ENCODE data around the gene ARRDC2. TPM values are rescaled to one million over a fixed set of nuclear protein-coding genes. Genes with fewer than 3 reads are reported as not detected.
"Not testable (repeated sequence)": the region's sequence is repeated elsewhere in the genome, so short reads cannot be mapped to it uniquely, and the experiment has no call there.

The ARRDC2 gene
- total RNA-seq, 4 donors from 2014 or later = 31.9 to 64.6 (median 47.5) TPM

DNA sequence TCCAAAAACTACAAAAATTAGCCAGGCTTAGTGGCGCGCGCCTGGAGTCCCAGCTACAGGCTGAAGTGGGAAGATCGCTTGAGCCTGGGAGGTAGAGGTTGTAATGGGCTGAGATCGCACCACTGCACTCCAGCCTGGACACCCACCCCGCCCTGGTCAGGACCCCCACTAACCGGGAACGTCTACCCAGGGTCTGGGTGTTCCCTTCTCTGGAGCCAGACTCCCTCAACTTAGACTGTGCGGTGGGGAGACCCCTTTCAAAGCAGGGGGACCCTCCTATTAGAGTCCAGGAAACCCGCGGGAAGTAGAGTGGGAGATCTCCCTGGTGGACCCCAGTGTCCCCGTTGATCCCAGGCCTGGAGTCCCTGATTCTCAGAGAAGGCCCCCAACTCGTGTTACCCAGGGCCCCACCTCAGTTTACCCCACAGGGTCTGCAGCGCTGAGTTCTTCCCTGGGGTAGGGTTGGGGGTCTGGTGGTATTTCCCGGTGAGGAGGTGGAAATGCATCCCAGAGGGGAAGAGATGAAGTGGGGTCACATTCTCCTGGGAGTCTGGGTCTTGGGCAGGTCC, 6.1 kb upstream of the ARRDC2 start:
- WGBS, 2 donors (ENCODE audit: low coverage in 1 of 2) = 0 to 47% methylated on average over 3 to 4 of the region's 15 CpGs
- no peaks in the 10 kb centered on the region for H3K9me3 ChIP-seq

DNA sequence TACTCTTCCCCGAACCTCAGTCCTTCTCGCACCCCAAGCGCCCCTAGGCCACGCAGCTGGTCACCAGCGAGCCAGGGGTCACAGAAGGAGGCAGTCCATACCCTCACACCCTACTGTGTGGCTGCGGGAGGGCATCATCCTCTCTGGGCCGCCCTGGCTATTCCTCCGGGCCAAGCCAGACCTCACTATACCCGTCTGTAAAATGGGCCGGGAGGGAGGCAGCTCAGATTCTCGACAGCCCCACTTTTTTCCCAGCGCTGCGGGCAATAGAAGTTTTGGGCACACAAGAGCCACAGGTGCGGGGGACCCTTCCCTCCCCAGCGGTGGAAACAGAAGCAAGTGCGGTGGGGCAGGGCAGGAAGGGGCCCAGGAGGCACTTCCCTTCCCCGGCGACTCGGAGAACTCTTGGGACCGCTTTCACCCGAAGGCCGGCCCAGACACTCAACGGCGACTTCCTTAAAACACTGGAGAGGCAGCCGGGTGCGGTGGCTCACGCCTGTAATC, 5.6 kb upstream of the ARRDC2 start:
- no peak for ATAC-seq
- peaks cover 0 to 40% (median 8%) of the 10 kb centered on the region in 3 donors for H3K4me1 ChIP-seq
- peak overlapping the region in 3 of 4 donors; percentile 86 to 93 (median 89) for H3K27ac ChIP-seq
- peak overlapping the region in 1 of 2 donors; percentile 83 for H3K4me3 ChIP-seq
- TF ChIP-seq, protein P1, sequence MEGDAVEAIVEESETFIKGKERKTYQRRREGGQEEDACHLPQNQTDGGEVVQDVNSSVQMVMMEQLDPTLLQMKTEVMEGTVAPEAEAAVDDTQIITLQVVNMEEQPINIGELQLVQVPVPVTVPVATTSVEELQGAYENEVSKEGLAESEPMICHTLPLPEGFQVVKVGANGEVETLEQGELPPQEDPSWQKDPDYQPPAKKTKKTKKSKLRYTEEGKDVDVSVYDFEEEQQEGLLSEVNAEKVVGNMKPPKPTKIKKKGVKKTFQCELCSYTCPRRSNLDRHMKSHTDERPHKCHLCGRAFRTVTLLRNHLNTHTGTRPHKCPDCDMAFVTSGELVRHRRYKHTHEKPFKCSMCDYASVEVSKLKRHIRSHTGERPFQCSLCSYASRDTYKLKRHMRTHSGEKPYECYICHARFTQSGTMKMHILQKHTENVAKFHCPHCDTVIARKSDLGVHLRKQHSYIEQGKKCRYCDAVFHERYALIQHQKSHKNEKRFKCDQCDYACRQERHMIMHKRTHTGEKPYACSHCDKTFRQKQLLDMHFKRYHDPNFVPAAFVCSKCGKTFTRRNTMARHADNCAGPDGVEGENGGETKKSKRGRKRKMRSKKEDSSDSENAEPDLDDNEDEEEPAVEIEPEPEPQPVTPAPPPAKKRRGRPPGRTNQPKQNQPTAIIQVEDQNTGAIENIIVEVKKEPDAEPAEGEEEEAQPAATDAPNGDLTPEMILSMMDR (IDR thresholded peaks at IDR 0.05) = no peak
- TF ChIP-seq POLR2A (IDR thresholded peaks at IDR 0.05) (no peak), EP300 (IDR thresholded peaks at IDR 0.05) (no peak), POLR2AphosphoS5 (IDR thresholded peaks at IDR 0.05) (no peak)
- no peaks in the 10 kb centered on the region for H3K27me3 ChIP-seq
- WGBS, 2 donors (ENCODE audit: low coverage in 1 of 2) = no CpG with 5 or more reads among the region's 27 CpGs
- H3K9me3 ChIP-seq = no peaks in the 10 kb centered on the region
- peaks cover 0 to 5% of the 10 kb centered on the region in 2 donors for H3K36me3 ChIP-seq

More for the DNA sequence above, 6.1 kb upstream of the ARRDC2 start:
- Histone ChIP-seq H3K27ac (peak overlapping the region; percentile 39 to 93 (median 88)), H3K27me3 (no peaks in the 10 kb centered on the region), H3K36me3 (peaks cover 0 to 5% of the 10 kb centered on the region in 2 donors), H3K4me3 (peak overlapping the region; percentile 74 to 83), H3K4me1 (peaks cover 0 to 36% (median 8%) of the 10 kb centered on the region in 3 donors)
- no peak for ATAC-seq
- TF ChIP-seq EP300 (IDR thresholded peaks at IDR 0.05) (no peak), POLR2AphosphoS5 (IDR thresholded peaks at IDR 0.05) (no peak), POLR2A (IDR thresholded peaks at IDR 0.05) (no peak)
- TF ChIP-seq, protein P1 (IDR thresholded peaks at IDR 0.05) = no peak

DNA sequence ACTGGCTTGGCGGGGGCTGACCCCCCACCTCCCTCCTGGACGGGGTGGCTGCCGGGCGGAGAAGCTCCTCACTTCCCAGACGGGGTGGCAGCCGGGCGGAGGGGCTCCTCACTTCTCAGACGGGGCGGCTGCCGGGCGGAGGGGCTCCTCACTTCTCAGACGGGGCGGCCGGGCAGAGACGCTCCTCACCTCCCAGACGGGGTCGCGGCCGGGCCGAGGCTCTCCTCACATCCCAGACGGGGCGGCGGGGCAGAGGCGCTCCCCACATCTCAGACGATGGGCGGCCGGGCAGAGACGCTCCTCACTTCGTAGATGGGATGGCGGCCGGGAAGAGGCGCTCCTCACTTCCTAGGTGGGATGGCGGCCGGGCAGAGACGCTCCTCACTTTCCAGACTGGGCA, 2.2 kb upstream of the ARRDC2 start:
- Histone ChIP-seq H3K36me3 (peaks cover 0 to 31% of the 10 kb centered on the region in 2 donors), H3K4me1 (peaks cover 0 to 63% (median 5%) of the 10 kb centered on the region in 3 donors)
- no CpG with 5 or more reads among the region's 35 CpGs for WGBS, 2 donors (ENCODE audit: low coverage in 1 of 2)
- ATAC-seq, H3K27ac ChIP-seq, H3K9me3 ChIP-seq, H3K4me3 ChIP-seq, H3K27me3 ChIP-seq: not testable (repeated sequence)

DNA sequence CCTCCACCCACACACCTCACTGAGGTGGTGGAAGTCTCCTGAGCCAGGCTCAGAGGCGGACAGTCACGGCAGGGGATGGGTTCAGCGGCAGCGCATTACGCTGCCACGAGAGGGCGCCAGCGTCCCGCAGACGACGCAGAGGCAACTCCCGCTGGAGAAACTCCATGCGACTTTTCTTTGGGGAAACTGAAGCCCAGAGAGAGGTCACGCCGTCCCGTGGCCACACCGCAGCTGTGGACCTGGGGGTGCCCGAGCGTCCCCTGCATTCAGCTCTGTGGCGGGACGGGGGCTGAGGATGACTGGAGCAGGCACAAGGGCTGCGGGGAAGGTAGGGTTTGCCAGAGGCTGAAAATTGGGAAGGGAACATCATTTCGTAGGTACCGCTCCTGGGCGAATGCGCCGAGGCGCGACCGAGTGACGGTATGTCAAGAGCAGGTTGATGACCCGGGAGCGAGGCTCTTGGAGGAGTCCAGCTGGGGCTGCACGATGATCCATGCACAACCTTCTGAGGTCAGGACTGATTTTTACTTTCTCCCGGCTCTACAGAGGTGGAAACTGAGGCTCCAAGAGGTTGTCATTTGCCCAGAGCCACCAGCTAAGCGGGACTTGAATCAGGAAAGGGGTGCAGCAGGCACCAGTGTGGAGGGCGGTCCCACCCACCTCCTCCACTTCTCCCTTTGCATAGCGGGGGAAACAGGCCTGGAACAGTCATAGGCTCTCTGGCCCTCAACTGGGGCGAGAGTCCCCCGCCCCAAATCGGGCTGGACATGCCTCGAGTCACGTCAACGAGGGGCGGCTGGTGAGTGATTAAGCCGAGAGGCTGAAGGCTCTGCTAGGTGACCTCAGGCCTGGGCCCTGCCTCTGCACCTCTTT, 690 bp upstream of the ARRDC2 start:
- TF ChIP-seq POLR2AphosphoS5 (IDR thresholded peaks at IDR 0.05) (no peak), EP300 (IDR thresholded peaks at IDR 0.05) (no peak), POLR2A (IDR thresholded peaks at IDR 0.05) (peak; percentile 24 to 32)
- TF ChIP-seq, protein P1 (IDR thresholded peaks at IDR 0.05) = peak in 3 of 4 experiments; percentile 96 to 98 (median 98)
- peak; percentile 83 for ATAC-seq
- WGBS, 2 donors (ENCODE audit: low coverage in 1 of 2) = 1% methylated on average over 16 of the region's 46 CpGs; no CpG with 5 or more reads in 1 of the 2 donors
- Histone ChIP-seq H3K36me3 (peaks cover 0 to 45% of the 10 kb centered on the region in 2 donors), H3K9me3 (no peaks in the 10 kb centered on the region), H3K27ac (peak overlapping the region; percentile 81 to 94 (median 88)), H3K27me3 (no peaks in the 10 kb centered on the region), H3K4me3 (peak overlapping the region; percentile 63 to 70), H3K4me1 (peaks cover 0 to 60% (median 4%) of the 10 kb centered on the region in 3 donors)

DNA sequence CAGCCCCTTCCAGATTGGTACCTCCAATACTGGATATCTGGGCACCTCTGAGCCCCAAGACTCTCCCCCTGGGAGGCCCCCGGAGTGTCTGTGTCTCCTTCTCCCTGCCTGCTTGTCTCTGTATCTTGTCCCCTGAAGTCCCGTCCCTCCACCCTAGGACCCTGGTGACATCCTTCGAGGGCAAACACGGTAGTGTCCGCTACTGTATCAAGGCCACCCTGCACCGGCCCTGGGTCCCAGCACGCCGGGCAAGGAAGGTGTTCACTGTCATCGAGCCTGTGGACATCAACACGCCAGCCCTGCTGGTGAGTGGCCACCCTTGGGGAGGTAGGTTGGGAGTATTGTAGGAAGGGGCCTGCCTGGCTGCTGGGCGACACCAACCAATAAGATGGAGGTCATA, 844 bp downstream of the ARRDC2 start:
- WGBS, 2 donors (ENCODE audit: low coverage in 1 of 2) = no CpG with 5 or more reads among the region's 11 CpGs
- Histone ChIP-seq H3K4me1 (peaks cover 0 to 59% (median 3%) of the 10 kb centered on the region in 3 donors), H3K27me3 (no peaks in the 10 kb centered on the region), H3K36me3 (peaks cover 0 to 61% of the 10 kb centered on the region in 2 donors), H3K9me3 (no peaks in the 10 kb centered on the region), H3K4me3 (peak overlapping the region; percentile 63 to 70), H3K27ac (peak overlapping the region in 3 of 4 donors; percentile 71 to 94 (median 89))
- ATAC-seq = no peak
- TF ChIP-seq EP300 (IDR thresholded peaks at IDR 0.05) (no peak), POLR2AphosphoS5 (IDR thresholded peaks at IDR 0.05) (no peak), POLR2A (IDR thresholded peaks at IDR 0.05) (no peak)
- TF ChIP-seq, protein P1 (IDR thresholded peaks at IDR 0.05) = no peak

Measured in gastroesophageal sphincter (tissue), 4 donors.